IPS-18c (cell line): ENCODE data around the gene TAMM41.
A peak's percentile ranks its signal among the peaks of the same experiment; 100 is the strongest.
"Not testable (repeated sequence)": the region's sequence is repeated elsewhere in the genome, so short reads cannot be mapped to it uniquely, and the experiment has no call there.

Experiments
- H3K4me3 ChIP-seq: 2 replicates; pipeline ENCODE4 v1.7.0; 2013; ENCODE audit warnings: low read depth, mild to moderate bottlenecking, low read length, moderate library complexity; ENCODE audit not compliant: insufficient read depth
- H3K9me3 ChIP-seq: one replicate; pipeline ENCODE4 v1.6.1; 2013; ENCODE audit warnings: mild to moderate bottlenecking, low read length, moderate library complexity; ENCODE audit not compliant: control insufficient read depth, insufficient read depth

TAMM41 gene

GRCh38 chr3:11846281-11847266 lies at the start of gene TAMM41:
Gene TAMM41 (minus strand): TSS chr3:11846885. CDS start chr3:11846636, 249 bp downstream.
- Histone ChIP-seq H3K9me3 (no peaks in the 10 kb centered on the region), H3K4me3 (peak within 1 kb of the TSS; percentile 85)

GRCh38 chr3:11878837-11879236 lies 32.2 kb upstream of the TAMM41 start:
- H3K4me3 ChIP-seq: no peak overlapping the region
- H3K9me3 ChIP-seq: no peaks in the 10 kb centered on the region

GRCh38 chr3:11874707-11875106 lies 28.0 kb upstream of the TAMM41 start:
- not testable (repeated sequence) for H3K4me3 ChIP-seq, H3K9me3 ChIP-seq

GRCh38 chr3:11863739-11864138 lies 17.1 kb upstream of the TAMM41 start:
- H3K4me3 ChIP-seq, H3K9me3 ChIP-seq: not testable (repeated sequence)

DNA sequence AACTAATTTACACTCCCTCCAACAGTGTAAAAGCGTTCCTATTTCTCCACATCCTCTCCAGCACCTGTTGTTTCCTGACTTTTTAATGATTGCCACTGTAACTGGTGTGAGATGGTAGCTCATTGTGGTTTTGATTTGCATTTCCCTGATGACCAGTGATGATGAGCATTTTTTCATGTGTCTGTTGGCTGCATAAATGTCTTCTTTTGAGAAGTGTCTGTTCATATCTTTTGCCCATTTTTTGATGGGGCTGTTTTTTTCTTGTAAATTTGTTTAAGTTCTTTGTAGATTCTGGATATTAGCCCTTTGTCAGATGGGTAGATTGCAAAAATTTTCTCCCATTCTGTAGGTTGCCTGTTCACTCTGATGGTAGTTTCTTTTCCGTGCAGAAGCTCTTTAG lies 15.9 kb upstream of the TAMM41 start:
- not testable (repeated sequence) for H3K4me3 ChIP-seq, H3K9me3 ChIP-seq

DNA sequence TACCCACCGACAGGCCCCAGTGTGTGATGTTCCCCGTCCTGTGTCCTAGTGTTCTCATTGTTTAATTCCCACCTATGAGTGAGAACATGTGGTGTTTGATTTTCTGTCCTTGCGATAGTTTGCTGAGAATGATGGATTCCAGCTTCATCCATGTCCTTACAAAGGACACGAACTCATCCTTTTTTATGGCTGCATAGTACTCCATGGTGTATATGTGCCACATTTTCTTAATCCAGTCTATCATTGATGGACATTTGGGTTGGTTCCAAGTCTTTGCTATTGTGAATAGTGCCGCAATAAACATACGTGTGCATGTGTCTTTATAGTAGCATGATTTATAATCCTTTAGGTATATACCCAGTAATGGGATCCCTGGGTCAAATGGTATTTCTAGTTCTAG lies 15.5 kb upstream of the TAMM41 start:
- not testable (repeated sequence) for H3K4me3 ChIP-seq, H3K9me3 ChIP-seq

DNA sequence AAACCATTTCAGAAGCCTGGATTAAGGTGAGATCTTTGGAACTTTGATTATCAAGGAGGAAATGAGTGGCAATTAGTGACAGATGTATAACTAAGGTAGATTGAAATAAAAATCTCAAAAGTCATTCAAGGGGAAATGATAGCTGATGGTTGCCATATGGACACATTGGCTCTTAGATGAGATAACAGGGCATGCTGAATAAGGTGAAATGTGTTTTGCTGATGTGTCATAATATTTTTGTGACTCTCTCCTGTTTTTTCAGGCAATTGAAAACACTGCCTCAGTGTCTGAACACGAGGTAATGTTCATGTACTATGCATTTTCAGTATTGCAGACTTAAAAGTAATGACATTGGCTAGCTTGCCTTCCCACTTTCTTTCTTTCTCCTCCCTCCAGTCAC lies 13.5 kb upstream of the TAMM41 start:
- H3K4me3 ChIP-seq, H3K9me3 ChIP-seq: not testable (repeated sequence)

DNA sequence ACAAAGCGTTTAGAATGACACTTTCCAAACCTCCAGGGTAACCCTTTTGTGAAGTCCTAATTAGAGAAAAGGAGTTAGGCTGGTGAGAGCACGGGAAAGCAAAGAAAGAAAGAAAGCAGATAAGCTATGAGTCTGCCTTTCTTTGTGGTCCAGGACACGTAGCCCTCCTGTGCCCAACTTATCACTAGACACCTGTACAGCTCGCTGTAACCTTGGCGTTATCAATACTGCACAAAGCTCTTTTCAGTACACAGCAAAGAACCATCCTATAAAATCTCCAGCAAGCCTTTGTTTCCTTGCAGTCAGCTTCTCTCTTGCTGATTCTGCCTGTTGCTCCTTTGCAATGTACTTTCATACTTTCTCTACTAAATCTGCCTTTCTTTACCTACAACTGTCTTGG lies 6.8 kb upstream of the TAMM41 start:
- Histone ChIP-seq H3K9me3 (no peaks in the 10 kb centered on the region), H3K4me3 (no peak overlapping the region)

- no peaks in the 10 kb centered on the region for H3K9me3 ChIP-seq
- H3K4me3 ChIP-seq: no peak overlapping the region
Observed at GRCh38 chr3:11850003-11850402, 3.3 kb upstream of the TAMM41 start.

DNA sequence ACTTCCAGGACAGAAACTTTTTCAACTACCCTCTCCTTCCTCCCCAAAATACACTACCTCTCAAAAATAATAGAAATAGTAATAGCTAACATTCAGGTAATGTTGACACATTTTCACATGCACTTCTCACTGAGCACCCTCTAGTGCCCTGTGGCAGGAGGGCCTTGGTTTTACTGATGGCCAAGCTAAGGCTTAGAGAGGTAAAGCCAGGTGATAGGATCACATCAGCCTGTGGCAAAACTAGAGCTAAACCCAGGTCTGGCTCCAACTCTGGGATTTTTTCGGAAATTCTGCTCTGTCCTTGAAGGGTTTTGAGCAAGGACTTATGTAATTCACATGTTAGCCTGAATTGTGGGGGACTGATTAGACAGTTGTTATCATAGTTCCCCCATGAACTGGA lies 922 bp upstream of the TAMM41 start:
- Histone ChIP-seq H3K4me3 (no peak overlapping the region), H3K9me3 (no peaks in the 10 kb centered on the region)

- Histone ChIP-seq H3K4me3 (peak overlapping the region; percentile 85), H3K9me3 (no peaks in the 10 kb centered on the region)
Observed at GRCh38 chr3:11845651-11846050, 1.0 kb downstream of the TAMM41 start.

DNA sequence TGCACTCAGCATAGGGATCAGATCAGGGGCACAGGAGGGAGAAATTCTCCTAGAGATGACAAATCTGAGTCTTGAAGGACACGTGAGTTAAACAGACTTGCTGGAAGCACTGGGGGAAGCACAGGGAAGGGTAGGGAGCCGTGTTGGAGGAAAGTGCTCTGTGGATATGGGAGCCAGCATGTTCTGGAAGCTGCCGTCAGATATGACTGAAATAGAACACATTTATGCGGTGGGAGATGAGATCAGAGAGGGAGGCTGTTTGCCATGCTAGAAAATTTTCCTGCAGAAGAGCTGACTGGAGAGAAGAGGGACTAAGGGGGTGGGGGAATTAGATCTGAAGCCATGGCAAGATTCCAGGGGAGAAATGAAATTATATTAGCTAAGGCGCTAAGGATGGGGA lies 1.8 kb downstream of the TAMM41 start:
- no peaks in the 10 kb centered on the region for H3K9me3 ChIP-seq
- no peak overlapping the region for H3K4me3 ChIP-seq

DNA sequence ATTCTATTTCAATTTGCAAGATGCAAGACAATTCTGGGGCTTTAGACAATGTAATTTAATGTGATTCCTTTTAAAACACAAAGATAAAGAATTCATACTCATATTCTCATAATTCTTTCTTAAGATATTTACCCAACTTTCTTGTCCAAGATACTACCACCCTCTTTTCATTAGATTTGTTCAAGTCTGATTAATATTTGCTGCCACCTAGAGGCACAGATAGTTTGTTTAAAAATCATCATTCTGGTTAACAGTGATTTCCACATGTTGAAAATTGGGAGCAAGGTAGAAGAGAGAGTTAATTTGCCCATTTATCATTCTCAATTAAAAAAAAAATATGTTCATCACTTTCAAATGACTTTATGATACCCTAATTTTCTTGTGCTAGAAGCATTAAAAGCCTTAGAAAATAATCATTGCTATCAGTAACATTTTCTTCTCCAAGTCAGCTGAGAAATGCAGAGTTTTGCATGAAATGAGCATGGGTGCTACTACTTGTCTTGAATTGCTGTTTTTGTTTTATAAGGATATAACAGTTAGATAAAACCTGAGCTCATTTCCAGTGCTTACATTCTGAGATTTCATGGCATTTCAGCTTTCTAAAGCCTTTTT lies 11.6 kb downstream of the TAMM41 start:
- H3K4me3 ChIP-seq: no peak overlapping the region
- no peaks in the 10 kb centered on the region for H3K9me3 ChIP-seq

DNA sequence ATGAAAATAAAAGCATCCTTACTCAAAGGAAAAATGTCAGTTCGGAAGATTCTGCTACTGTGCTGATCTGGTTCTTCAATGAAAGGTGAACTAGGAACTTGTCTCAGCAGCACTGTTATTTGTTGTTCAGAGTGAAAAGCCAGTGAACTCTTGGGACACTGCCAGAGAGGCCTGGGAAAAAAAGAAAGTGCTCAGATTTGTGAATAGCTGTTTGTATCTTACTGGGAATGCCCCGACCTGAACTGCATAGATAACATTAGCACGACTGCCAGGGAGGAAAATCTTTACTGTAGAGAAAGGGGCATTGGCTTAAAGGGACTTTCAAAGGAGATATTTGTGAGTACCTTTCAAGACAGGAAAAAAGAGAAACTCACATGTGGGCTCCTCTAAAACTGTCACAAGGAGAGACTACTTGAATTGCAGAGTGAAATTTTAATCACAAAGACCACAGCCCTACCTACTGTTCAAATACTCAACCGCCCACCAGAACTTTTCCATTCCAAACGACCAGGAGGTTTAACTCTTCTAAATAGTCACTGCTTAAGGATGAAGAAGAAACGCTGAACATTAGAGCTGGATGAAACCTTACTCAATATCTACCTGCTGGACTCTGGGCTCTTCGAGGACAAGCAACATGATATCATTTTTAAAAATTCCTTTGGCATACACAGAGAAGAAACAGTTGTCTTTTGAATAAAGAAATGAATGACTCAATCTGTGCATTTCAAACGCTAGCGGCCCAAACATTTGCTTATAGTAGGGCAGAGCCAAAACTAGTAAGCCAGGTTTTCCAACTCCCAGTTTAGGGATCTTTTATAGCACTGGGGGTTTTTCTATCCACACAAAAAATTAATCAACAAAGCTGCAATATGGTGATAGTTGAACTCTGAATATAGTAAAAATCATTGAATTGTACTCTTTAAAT lies 13.4 kb downstream of the TAMM41 start:
- Histone ChIP-seq H3K9me3 (no peaks in the 10 kb centered on the region), H3K4me3 (no peak overlapping the region)

DNA sequence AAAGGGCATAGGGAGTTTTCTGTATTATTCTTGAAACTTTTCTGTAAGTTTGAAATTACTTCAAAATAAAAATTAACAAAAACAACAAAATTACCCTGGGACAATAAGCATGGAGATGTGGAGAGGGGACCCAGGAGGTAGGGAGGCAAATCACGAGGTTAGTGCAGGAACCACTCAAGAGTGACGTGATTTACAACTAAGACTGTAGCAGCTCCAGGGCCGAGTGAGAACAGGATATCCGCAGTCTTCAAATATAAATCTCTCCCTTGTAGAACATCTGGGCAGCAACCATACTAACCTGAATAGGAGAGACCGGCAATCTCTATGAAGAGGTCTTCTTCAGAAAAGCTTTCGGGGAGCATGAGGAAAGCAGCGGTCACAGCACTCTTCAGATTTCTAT lies 17.3 kb downstream of the TAMM41 start:
- no peaks in the 10 kb centered on the region for H3K9me3 ChIP-seq

DNA sequence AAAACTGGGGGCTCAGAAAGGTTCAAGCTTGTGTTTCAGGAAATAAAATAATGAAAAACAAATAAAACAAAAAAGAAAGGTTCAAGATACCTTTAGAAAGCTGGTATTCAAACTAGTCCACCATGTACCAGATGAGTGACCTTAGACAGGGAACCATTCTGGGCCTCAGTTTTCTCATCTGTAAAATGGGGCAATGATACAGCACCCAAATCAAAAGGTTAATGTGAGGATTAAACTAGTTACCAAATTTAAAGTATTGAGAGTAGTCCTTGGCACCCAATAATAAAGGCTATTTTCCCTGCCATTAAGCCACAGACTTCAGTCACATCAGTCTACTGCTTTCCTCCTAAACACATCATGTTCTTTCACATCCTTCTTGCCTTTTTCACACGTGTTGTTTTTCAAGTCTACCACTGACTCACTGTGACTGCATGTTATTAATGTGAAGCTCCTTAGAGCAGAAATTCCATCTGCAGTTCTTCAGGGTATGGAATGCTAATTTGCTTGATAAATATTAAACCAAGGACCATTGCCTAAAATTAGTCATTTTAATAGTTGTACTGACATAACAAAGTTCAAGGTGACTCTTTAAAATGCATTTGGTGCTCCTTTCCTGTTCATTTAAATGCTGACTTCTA lies 19.9 kb downstream of the TAMM41 start:
- Histone ChIP-seq H3K9me3 (no peaks in the 10 kb centered on the region), H3K4me3 (no peak overlapping the region)

More for the DNA sequence above, 17.3 kb downstream of the TAMM41 start:
- no peak overlapping the region for H3K4me3 ChIP-seq

DNA sequence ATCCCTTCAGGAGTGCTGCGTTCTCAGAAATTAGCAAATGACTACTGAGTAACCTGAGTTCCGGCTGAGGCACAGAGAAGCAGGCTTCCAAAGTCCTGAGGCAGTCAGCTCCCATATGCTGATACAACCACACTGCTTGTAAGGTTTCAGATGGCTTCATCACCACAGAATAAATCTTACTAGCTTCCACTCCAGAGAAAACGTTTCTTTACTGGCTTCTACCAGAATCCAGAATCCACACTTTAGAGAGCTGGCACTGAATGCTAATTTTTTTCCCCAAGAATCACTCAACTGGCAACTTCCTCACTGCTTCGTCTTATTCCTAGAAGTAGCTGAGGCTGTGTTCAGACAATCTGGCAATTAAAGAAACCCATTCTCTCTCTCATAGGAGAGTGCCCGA lies 21.4 kb downstream of the TAMM41 start:
- Histone ChIP-seq H3K9me3 (no peaks in the 10 kb centered on the region), H3K4me3 (no peak overlapping the region)
